Stimulated activated CD8-positive, alpha-beta memory T cell treated with anti-CD3 and anti-CD28 coated beads, Interleukin-15, amount 100 ng/mL, for 24 hours (primary cell): ENCODE results near the gene TTC7B.
"Not testable (repeated sequence)": the region's sequence is repeated elsewhere in the genome, so short reads cannot be mapped to it uniquely, and the experiment has no call there.

Experiments used
- DNase-seq: peaks from one replicate; pipeline ENCODE4 v3.0.0-alpha.2; 2020; ENCODE audit warnings: low read depth

Gene TTC7B

GRCh38 chr14:90525353-90526028 lies 290.7 kb downstream of the TTC7B start:
- not testable (repeated sequence) for DNase-seq

DNA sequence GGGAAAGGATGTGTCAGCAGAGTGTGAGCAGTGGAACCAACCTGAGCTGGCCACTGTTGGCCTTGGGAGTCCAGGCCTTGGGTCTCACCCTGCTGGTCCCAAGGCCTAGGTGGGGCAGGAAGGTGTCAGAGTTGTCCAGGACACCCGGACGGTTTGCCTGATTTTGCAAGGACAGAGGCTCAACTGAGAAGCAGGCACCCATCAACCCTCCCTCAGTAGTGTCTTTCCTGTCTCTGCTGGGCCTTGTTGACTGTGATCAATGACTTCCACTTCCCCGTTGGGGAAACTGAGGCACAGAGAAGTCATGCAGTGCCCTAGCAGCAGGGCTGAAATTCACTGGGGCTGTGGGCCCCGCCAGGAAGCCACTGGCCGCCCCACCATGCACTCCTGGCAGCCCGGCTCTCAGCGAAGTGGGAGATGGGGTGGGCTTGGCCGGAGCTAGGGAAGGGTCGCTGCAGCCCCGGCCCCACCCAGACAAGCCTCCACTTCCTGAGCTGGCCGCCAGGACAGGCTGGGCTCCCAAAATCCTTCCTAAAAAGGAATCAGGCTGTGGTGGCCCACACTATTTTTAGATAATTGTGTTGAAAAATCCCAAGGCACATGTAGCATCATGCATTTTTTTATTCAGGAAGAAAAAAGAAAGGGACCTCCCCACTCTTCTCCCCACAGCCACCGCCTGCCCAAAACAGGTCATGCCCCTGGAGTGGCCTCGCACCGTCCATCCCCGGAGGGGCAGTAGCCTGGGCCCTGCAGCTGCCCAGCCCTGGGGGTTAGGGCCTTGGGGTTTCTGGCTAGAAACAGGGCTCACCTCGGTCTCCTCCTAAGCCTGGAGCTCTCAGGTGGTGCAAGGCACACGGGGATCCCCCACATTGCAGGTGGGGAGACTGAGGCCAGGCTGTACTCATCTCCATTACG lies 292.0 kb downstream of the TTC7B start:
- DNase-seq = no peak

DNA sequence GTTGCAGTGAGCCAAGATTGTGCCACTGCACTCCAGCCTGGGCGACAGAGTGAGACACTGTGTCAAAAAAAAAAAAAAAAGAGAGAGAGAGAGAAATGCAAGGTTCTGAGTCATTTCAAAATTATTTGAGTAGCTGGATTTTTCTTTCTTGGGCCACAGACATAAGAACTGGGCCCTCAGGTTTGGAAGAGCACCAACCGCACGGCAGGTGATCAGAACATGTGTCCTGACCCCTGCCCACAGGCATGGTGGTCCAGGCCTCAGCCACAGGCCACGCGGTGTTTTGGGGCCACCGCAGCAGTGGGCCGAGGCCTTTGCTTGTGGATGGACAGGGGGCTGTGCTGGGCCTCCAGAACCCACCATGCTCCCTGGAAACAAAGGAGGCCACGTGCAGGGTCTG lies 292.7 kb downstream of the TTC7B start:
- DNase-seq = no peak

GRCh38 chr14:90522571-90523191 lies 293.5 kb downstream of the TTC7B start:
- DNase-seq = no peak

DNA sequence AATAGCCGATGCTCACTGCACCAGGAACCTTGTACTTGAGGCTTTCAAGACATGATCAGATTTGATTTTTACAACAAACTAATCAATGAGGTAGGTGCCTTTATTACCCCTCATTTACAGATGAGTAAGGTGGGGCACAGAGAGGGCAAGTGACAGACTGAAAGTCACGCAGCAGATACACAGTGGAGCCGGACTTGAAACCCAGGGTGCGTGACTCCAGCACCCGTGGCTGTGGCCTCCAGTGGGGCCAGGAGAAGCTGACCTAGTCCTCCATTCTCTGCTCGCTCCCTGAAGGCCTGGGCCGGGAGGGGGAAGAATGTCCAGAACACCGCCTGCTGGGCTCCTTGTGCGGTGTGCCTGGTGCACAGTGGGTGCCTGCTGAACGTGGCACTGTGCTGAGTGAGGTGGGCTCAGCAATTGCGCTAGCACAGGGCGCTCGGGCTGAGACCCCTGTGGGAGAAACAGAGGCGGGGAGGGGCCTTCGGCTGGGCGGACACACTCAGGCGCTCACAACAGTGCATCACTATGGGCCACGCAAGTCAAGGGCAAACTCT lies 294.2 kb downstream of the TTC7B start:
- DNase-seq = no peak

GRCh38 chr14:90521084-90521929 lies 294.9 kb downstream of the TTC7B start:
- DNase-seq = no peak

GRCh38 chr14:90520326-90520725 lies 295.9 kb downstream of the TTC7B start:
- no peak for DNase-seq

- no peak for DNase-seq
These were observed 296.8 kb downstream of the TTC7B start for GRCh38 chr14:90519262-90519920.

- DNase-seq = peak; percentile 20
These were observed 297.3 kb downstream of the TTC7B start for GRCh38 chr14:90518941-90519256.

GRCh38 chr14:90518069-90518940 lies 297.9 kb downstream of the TTC7B start:
- no peak for DNase-seq

DNA sequence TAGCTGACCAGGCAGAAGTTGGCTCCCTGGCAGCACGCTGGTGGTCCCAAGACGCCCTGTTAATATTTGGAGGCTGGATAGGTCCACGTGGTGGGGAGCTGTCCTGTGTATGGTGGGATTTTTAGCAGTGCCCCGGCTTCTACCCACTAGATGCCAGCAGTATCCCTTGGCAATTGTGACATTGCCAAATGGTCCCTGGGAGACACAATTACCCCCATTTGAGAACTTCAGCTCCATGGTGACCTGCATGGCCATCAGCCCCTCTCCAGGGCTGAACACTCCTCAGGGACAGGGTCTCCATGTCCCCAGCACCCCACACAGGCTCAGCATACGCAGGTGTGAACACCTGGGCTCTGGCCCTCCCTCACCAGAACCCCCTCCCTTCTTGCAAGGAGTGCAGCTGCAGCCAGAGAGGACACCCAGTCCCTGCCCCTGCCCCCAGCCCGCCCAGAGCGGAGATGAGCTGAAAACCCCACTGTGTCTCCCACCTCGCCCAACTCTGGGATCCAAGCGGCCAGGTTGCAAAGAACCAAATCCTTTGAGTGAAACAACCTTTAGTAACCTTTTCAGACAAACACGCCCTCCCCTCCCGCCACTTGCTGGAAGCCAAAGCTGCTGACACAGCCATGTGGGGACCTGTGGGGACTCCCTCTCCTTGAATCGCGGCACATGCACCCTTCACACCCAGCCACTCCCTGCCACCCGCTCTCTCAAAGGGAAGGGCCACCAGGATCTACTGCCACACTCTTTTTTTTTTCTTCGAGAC lies 299.0 kb downstream of the TTC7B start:
- DNase-seq = no peak

- DNase-seq = no peak
These were observed 301.7 kb downstream of the TTC7B start for GRCh38 chr14:90514566-90514965.

DNA sequence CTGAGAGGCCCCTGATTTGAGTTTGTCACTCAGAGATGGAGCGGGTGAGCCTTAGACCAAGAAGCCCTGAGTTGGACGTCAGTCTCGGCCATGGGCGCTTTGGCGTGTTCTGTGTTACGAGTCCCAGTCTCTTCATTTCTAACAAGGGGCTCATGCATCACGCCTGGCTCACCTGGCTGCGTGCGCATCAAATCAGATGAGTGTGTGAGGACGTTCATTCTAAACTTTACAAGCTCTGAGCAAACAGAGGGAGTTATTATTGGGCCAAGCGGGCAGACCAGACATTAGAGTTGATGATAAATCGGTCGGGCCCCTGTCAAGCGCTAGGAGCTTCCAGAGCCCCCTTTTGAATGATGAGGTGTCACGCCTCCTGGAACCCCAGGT lies 302.2 kb downstream of the TTC7B start:
- DNase-seq = no peak

DNA sequence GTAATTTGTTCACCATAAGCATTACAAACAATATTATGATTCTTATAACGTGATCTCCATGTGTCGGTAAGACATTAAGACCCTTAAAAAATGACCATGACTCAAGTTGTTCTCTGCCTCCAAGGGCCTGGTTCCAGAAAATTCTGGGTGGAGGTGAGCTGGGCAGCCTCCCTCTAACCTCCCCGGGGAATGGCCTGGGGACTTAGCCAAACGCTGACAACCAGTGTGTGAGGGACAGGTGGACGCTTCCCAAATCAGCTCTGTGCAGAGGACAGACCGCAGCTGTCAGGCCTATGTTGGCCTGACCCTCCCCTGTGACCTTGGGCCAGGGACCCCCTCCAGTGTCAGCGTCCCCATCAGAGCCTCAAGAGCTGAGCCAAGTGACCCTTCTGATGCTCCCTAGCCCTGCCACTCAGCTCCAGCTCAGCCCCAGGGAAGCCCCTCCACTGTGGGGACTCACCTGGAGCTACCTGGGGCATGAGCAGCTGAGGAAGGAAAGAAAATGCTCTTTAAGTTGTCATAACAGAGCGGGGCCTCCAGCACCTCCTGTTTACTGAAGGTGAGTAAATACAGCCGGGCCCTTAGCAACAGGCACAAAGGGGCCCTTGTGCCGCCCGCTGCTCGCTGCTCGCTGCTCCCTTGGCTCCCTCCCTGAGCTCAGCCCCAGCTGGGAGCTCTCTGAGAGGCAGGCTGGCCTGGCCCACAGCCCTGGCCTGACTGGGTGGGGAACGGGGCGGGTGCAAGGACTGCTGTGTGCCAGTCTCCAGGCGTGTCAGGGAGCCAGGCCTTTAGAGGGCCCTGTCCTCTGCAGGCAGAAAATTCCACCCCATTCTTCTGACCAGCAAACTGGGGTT lies 302.8 kb downstream of the TTC7B start:
- no peak for DNase-seq

DNA sequence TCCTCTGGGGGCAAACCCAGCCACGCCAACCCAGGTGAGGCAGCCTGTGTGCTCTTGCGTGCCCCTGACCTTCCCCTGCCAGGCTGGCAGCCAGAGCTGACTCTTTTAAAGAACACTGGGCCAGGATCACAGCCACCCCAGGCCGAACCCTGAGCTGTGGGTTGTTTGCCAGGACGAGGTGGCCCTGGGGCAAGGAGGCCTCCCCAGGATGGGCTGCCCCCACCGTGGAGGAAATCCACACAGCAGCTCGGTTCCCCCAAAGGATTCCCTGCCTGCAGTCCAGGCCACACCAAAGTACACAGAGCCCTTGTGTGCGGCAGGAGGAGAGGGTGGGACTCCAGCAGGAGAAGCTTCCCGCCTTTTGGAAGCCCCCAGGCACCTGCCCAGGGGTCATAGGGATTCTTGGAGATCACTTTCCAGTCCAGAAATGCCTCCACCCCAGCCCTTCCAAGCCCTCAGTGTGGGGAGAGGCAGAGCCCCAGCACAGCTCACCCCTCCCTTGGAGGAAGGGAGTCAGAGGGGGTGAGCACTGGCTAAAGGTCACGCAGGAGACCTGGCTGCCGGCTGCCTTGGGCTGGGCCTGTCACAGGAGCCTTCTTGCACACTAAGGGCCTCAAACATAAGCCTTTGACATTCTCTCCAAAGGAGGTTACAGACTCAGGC lies 303.8 kb downstream of the TTC7B start:
- DNase-seq = no peak

DNA sequence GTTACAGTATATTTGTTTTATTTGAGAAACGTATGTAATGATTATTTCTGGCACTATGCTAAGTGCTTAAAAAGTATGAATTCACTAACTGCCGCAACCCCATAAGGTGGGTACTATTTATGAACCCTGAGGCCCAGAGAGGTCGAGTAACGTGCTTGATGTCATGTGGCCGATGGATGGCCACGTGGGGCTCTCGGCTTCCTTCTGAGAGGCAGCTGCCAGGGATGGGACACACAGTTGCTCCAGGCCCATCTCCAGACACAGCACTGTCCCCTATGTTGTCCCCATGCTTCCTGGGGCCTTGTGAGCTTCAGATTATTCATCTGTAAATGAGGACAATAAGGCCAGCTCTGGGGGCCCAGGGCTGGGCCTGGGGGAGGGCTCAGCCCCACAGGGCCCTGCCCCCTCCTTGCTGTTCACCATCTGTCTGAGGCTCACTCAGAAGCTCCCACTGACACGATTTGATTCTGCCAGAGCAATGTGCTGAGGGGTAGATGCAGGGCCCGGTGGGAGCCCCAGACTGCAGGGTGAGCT lies 304.4 kb downstream of the TTC7B start:
- DNase-seq = no peak

DNA sequence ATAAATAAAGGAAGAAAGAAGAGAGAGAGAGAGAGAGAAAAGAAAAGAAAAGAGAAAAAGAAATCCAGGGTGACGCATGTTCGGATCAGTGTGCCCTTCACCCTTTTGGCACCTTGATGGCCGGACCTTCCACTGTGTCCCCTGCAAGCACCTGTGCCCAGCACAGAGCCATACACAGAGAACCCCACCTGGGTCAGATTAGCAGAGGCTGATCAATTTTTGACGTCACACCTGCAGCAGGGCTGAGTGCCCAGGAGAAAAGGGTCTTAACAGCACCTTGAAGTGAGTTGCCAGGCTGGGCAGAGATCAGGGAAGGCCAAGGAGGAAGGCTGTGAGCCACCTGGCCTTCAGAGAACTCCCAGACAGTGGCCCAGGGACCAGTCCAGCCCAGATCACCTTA lies 305.0 kb downstream of the TTC7B start:
- DNase-seq = no peak

- no peak for DNase-seq
These were observed 306.1 kb downstream of the TTC7B start for GRCh38 chr14:90510159-90510558.
